Stimulated activated CD4-positive, alpha-beta T cell treated with anti-CD3 and anti-CD28 coated beads, Interleukin-1b, Interleukin-23, amount 100 ng/mL, for 48 hours (primary cell): ENCODE data around the gene OSTN.

Experiments
- DNase-seq: peaks from one replicate; pipeline ENCODE4 v3.0.0-alpha.2; 2020

OSTN gene

GRCh38 chr3:191314109-191314728 is 115.2 kb downstream of the OSTN start:
- no peak for DNase-seq
